CD4-positive, alpha-beta memory T cell (primary cell): ENCODE results near the gene A3GALT2. TPM values are rescaled to one million over a fixed set of nuclear protein-coding genes. Genes with fewer than 3 reads are reported as not detected.

Experiments
- CTCF ChIA-PET: fragments of 350-600 bp; sonication (Branson Sonifier 250); formaldehyde crosslinking; loops from one replicate; lab custom pipeline; 2021; ENCODE audit warnings: inconsistent platforms; ENCODE audit not compliant: partially characterized antibody; lab: Charles Lee
- POLR2A ChIA-PET: fragments of 350-600 bp; sonication (Branson Sonifier 250); formaldehyde crosslinking; loops from one replicate; lab custom pipeline; 2021; ENCODE audit not compliant: partially characterized antibody; lab: Charles Lee
- DNase-seq, 5 donors: peaks; one replicate each; pipeline versions ENCODE4 v3.0.0 to v3.0.0-alpha.2; 2020 to 2022; ENCODE audit warnings: mixed read lengths in 1 of 5
- H3K27ac ChIP-seq: one replicate; pipeline ENCODE4 v1.7.0; 2013; ENCODE audit warnings: low read depth, low read length
- H3K27me3 ChIP-seq: 2 replicates; pipeline ENCODE4 v1.7.0; 2013; ENCODE audit warnings: mild to moderate bottlenecking, low read length, moderate library complexity; ENCODE audit not compliant: insufficient read depth
- H3K36me3 ChIP-seq: 2 replicates; pipeline ENCODE4 v1.7.0; 2013; ENCODE audit warnings: mild to moderate bottlenecking, low read length, moderate library complexity; ENCODE audit not compliant: insufficient read depth
- H3K4me1 ChIP-seq: 2 replicates; pipeline ENCODE4 v1.7.0; 2013; ENCODE audit warnings: mild to moderate bottlenecking, low read length, moderate library complexity; ENCODE audit not compliant: insufficient read depth
- H3K4me3 ChIP-seq, 2 donors: one replicate each; pipeline ENCODE4 v1.7.0; 2013; ENCODE audit warnings: low read length in 2 of 2, mild to moderate bottlenecking in 1 of 2
- H3K9me3 ChIP-seq, 2 donors: one replicate each; pipeline ENCODE4 v1.7.0; 2013; ENCODE audit warnings: low read length in 2 of 2, control low read depth in 1 of 2; ENCODE audit not compliant: control insufficient read depth in 1 of 2
- H3K27ac Mint-ChIP-seq, 7 donors: one replicate each; pipeline ENCODE4 v1.8.0; 2020 to 2021; ENCODE audit warnings: mixed read lengths in 7 of 7, mild to moderate bottlenecking in 6 of 7, inconsistent platforms in 3 of 7, moderate library complexity in 3 of 7
- H3K27me3 Mint-ChIP-seq, 2 donors: one replicate each; pipeline ENCODE4 v1.8.0; 2020 to 2021; ENCODE audit warnings: mixed read lengths in 2 of 2
- H3K36me3 Mint-ChIP-seq, 2 donors: one replicate each; pipeline ENCODE4 v1.8.0; 2020 to 2021; ENCODE audit warnings: mixed read lengths in 2 of 2, inconsistent platforms in 1 of 2, mild to moderate bottlenecking in 1 of 2
- H3K4me1 Mint-ChIP-seq, 4 donors: one replicate each; pipeline ENCODE4 v1.8.0; 2020 to 2021; ENCODE audit warnings: mixed read lengths in 4 of 4, mild to moderate bottlenecking in 1 of 4
- H3K4me3 Mint-ChIP-seq, 8 donors: one replicate each; pipeline ENCODE4 v1.8.0; 2020 to 2021; ENCODE audit warnings: mixed read lengths in 8 of 8, mild to moderate bottlenecking in 7 of 8, moderate library complexity in 6 of 8, inconsistent platforms in 3 of 8
- H3K9me3 Mint-ChIP-seq, 8 donors: one replicate each; pipeline ENCODE4 v1.8.0; 2020 to 2021; ENCODE audit warnings: mixed read lengths in 8 of 8, mild to moderate bottlenecking in 5 of 8, inconsistent platforms in 3 of 8, moderate library complexity in 1 of 8
- intact Hi-C: fragments of 100-400 bp; cut with micrococcal nuclease; formaldehyde crosslinking; loops from one replicate; pipeline ENCODE4 v1.15.1; 2023
- polyA plus RNA-seq, 2 donors: library from polyadenylated mRNA; unstranded; fragments of 300-500 nt; fragmentation: Illumina TruSeq; gene quantifications; one replicate each; pipeline ENCODE4 v1.2.3, GENCODE V29; 2021
- total RNA-seq, 2 experiments: library from RNA; stranded (reverse); gene quantifications; one replicate each; pipeline ENCODE4 v1.2.3, GENCODE V29; 2021

A3GALT2 gene
- total and polyA plus RNA-seq, 4 experiments from 2014 or later = not detected

GRCh38 chr1:33269621-33270020, 51.3 kb downstream of the A3GALT2 start:
- Histone ChIP-seq H3K36me3 (no peaks in the 10 kb centered on the region), H3K27ac (no peak overlapping the region), H3K4me1 (peaks cover 23% of the 10 kb centered on the region), H3K4me3 (no peak overlapping the region), H3K9me3 (no peaks in the 10 kb centered on the region), H3K27me3 (no peaks in the 10 kb centered on the region)
- intact Hi-C loops = no loop called here
- ChIA-PET CTCF (interaction anchor here (1.4 to 1.6 kb wide), 2 partner anchors 26 to 28 kb away, joined by 6 to 7 read pairs; no protein-coding TSS in a partner anchor), POLR2A (no interaction called here)
- peaks cover 25 to 40% (median 36%) of the 10 kb centered on the region in 4 donors for H3K4me1 Mint-ChIP-seq
- H3K27me3 Mint-ChIP-seq = no peaks in the 10 kb centered on the region
- peak overlapping the region in 3 of 7 donors; percentile 38 to 52 (median 41) for H3K27ac Mint-ChIP-seq
- peaks cover 4 to 17% of the 10 kb centered on the region in 2 donors for H3K36me3 Mint-ChIP-seq
- H3K9me3 Mint-ChIP-seq = no peaks in the 10 kb centered on the region
- no peak overlapping the region for H3K4me3 Mint-ChIP-seq
- no peak for DNase-seq

GRCh38 chr1:33268927-33269610, 51.8 kb downstream of the A3GALT2 start:
- peaks cover 20% of the 10 kb centered on the region for H3K4me1 ChIP-seq
- no peaks in the 10 kb centered on the region for H3K36me3 ChIP-seq
- H3K9me3 Mint-ChIP-seq = no peaks in the 10 kb centered on the region
- intact Hi-C loops = no loop called here
- no peak overlapping the region for H3K4me3 ChIP-seq
- H3K27me3 Mint-ChIP-seq = no peaks in the 10 kb centered on the region
- POLR2A ChIA-PET = interaction anchor here (0.8 kb wide), 1 partner anchor 14 kb away, joined by 3 read pairs; no protein-coding TSS in a partner anchor
- H3K4me3 Mint-ChIP-seq = no peak overlapping the region
- H3K27ac ChIP-seq = no peak overlapping the region
- CTCF ChIA-PET = interaction anchor here (1.4 to 1.6 kb wide), 2 partner anchors 26 to 28 kb away, joined by 6 to 7 read pairs; no protein-coding TSS in a partner anchor
- peaks cover 4 to 17% of the 10 kb centered on the region in 2 donors for H3K36me3 Mint-ChIP-seq
- H3K9me3 ChIP-seq = no peaks in the 10 kb centered on the region
- no peak for DNase-seq
- H3K27me3 ChIP-seq = no peaks in the 10 kb centered on the region
- peaks cover 22 to 37% (median 36%) of the 10 kb centered on the region in 4 donors for H3K4me1 Mint-ChIP-seq
- peak overlapping the region in 4 of 7 donors; percentile 8 to 50 (median 40) for H3K27ac Mint-ChIP-seq

GRCh38 chr1:33268457-33268856, 52.4 kb downstream of the A3GALT2 start:
- H3K9me3 Mint-ChIP-seq = no peaks in the 10 kb centered on the region
- peaks cover 19 to 34% (median 30%) of the 10 kb centered on the region in 4 donors for H3K4me1 Mint-ChIP-seq
- Histone ChIP-seq H3K27ac (no peak overlapping the region), H3K4me3 (no peak overlapping the region), H3K27me3 (no peaks in the 10 kb centered on the region), H3K9me3 (no peaks in the 10 kb centered on the region), H3K4me1 (peaks cover 13% of the 10 kb centered on the region), H3K36me3 (no peaks in the 10 kb centered on the region)
- H3K27ac Mint-ChIP-seq = peak overlapping the region in 2 of 7 donors; percentile 54 to 70
- CTCF ChIA-PET = interaction anchor here (1.4 to 1.6 kb wide), 2 partner anchors 27 to 29 kb away, joined by 6 to 7 read pairs; no protein-coding TSS in a partner anchor
- intact Hi-C loops = no loop called here
- no peak for DNase-seq
- H3K27me3 Mint-ChIP-seq = no peaks in the 10 kb centered on the region
- POLR2A ChIA-PET = interaction anchor here (0.8 kb wide), 1 partner anchor 13 kb away, joined by 3 read pairs; no protein-coding TSS in a partner anchor
- peaks cover 4 to 17% of the 10 kb centered on the region in 2 donors for H3K36me3 Mint-ChIP-seq
- H3K4me3 Mint-ChIP-seq = no peak overlapping the region

DNA sequence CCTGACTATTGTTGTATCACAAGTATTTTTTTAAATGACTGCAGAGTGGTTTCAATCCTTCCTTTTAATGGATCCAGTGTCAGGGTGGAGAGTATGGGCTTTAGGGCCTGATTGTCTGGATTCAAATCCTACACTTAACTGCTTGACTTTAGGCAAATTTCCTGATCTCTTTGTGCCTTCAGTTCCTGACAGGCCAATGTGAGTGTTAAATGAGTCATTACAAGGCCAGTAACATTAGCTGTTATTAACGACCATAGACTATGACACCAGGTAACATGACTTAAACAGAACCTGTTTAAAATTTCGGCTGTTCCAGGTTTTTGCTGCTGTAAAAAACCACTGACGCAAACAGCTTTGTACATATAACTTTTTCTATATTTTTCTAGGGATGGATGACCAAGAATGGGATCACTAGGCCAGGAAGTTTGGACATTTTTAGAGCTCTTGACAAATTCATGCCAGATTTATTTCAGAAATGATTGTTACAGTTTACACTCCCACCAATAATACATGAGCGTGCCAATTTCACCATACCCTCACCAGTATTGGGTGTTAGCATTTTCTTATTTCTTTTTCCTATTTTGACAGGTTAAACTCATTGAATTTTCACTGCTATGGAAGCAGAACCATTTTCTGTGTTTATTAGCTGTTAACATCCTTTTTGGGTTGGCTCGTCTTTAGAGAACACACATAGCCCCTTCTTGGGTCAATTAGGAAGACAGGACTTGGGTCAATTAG, 53.3 kb downstream of the A3GALT2 start:
- Mint-ChIP-seq H3K4me3 (no peak overlapping the region), H3K36me3 (peaks cover 4 to 20% of the 10 kb centered on the region in 2 donors), H3K27ac (peak overlapping the region in 6 of 7 donors; percentile 24 to 75 (median 58)), H3K4me1 (peaks cover 11 to 29% (median 23%) of the 10 kb centered on the region in 4 donors), H3K27me3 (no peaks in the 10 kb centered on the region), H3K9me3 (no peaks in the 10 kb centered on the region)
- POLR2A ChIA-PET = no interaction called here
- intact Hi-C loops = no loop called here
- H3K27me3 ChIP-seq = no peaks in the 10 kb centered on the region
- H3K9me3 ChIP-seq = no peaks in the 10 kb centered on the region
- no peaks in the 10 kb centered on the region for H3K36me3 ChIP-seq
- DNase-seq = no peak
- CTCF ChIA-PET = interaction anchor here (0.8 kb wide), 1 partner anchor 30 kb away, joined by 3 read pairs; no protein-coding TSS in a partner anchor
- H3K4me3 ChIP-seq = no peak overlapping the region
- peaks cover 5% of the 10 kb centered on the region for H3K4me1 ChIP-seq
- H3K27ac ChIP-seq = no peak overlapping the region

GRCh38 chr1:33266766-33267165, 54.1 kb downstream of the A3GALT2 start:
- Mint-ChIP-seq H3K9me3 (no peaks in the 10 kb centered on the region), H3K36me3 (peaks cover 4 to 22% of the 10 kb centered on the region in 2 donors), H3K4me3 (no peak overlapping the region), H3K4me1 (peaks cover 7 to 26% (median 19%) of the 10 kb centered on the region in 4 donors), H3K27me3 (no peaks in the 10 kb centered on the region), H3K27ac (no peak overlapping the region)
- CTCF ChIA-PET = no interaction called here
- no peaks in the 10 kb centered on the region for H3K27me3 ChIP-seq
- H3K9me3 ChIP-seq = no peaks in the 10 kb centered on the region
- intact Hi-C loops = no loop called here
- DNase-seq = no peak
- H3K36me3 ChIP-seq = no peaks in the 10 kb centered on the region
- H3K27ac ChIP-seq = no peak overlapping the region
- H3K4me3 ChIP-seq = no peak overlapping the region
- POLR2A ChIA-PET = no interaction called here
- no peaks in the 10 kb centered on the region for H3K4me1 ChIP-seq

GRCh38 chr1:33265780-33266605, 54.9 kb downstream of the A3GALT2 start:
- no peak for DNase-seq
- intact Hi-C loops = no loop called here
- Histone ChIP-seq H3K27me3 (no peaks in the 10 kb centered on the region), H3K36me3 (no peaks in the 10 kb centered on the region), H3K4me3 (no peak overlapping the region), H3K4me1 (no peaks in the 10 kb centered on the region), H3K9me3 (no peaks in the 10 kb centered on the region), H3K27ac (no peak overlapping the region)
- H3K4me1 Mint-ChIP-seq = peaks cover 9 to 26% (median 18%) of the 10 kb centered on the region in 4 donors
- H3K4me3 Mint-ChIP-seq = no peak overlapping the region
- H3K9me3 Mint-ChIP-seq = no peaks in the 10 kb centered on the region
- H3K36me3 Mint-ChIP-seq = peaks cover 4 to 18% of the 10 kb centered on the region in 2 donors
- ChIA-PET POLR2A (no interaction called here), CTCF (no interaction called here)
- H3K27ac Mint-ChIP-seq = peak overlapping the region in 1 of 7 donors; percentile 24
- H3K27me3 Mint-ChIP-seq = no peaks in the 10 kb centered on the region
